DMS 273 (cell line): ENCODE data around the gene HOXB1.
"Not testable (repeated sequence)": the region's sequence is repeated elsewhere in the genome, so short reads cannot be mapped to it uniquely, and the experiment has no call there.

Experiments used
- DNase-seq: peaks from one replicate; lab custom pipeline; 2025; ENCODE audit not compliant: unreplicated experiment; lab: John Stamatoyannopoulos, UW

Gene HOXB1

DNA sequence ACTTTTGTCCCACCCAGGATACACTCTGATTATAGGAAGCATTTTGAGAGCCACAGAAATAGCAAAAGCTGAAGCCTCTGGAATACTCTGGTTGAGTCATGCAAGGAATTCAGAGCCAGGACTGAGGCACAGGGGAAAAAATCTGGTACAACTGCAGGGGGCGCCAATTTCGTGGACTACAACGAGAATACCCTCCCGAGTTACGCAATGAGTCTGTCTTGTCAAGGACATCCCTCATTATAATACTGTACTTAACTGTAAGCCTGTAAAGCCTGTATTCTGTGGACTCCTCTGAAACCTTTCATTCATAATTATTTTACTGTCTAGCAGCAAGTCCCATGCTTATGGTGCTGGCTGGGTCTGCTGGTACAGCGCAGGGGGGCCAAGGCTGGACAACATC is 7.8 kb downstream of the HOXB1 start:
- DNase-seq = no peak

DNA sequence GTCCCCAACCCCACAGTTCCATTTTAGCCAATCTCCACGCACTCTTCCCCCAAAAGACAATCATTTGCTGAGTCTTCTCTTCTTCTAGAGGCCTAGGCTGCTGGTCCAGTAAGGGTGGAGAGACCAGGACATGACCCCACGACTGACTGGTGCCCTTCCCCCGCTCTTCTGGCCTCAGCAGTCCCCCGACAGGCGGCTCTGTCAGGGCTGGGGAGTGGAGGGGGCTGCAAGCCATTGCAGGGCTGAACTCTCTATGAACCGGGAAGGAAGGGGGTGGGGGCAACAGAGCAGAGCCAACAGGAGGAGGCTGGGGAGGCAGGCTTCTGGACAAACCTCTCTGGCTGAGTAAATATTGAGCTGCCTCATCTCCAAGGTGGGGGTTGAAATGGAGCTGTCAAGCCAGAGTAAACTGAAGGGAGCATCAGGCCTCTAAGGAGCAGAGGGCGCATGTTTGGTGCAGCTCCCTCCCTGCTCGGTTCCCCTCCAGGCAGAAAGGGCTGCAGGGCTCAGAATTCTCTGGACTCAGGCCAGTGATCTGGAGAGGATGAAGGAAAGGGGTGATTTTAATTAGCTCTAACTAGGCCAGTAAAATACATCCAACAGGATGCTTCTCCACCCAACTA is 8.7 kb downstream of the HOXB1 start:
- DNase-seq = no peak

DNA sequence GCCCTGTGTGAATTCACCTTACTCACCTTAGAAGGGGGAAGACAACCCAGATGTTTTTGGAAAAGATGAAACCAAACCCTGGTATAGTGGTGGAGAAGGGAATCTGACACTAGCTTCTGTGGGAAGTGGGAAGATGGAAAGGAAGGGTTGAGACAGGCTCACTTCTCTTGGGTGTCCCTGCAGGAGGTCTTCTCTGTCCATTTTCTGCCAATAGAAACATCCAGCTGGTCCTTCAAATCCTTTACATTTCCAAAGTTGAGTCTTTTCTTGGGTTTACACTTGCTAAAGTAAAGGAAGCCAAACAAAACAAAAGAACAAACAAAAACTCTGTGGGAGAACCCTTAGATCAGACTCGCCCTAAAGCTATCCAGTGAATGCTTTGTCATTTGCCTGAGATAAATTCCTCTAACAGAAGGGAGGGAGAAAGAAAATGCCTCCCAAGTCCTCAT is 10.2 kb downstream of the HOXB1 start:
- DNase-seq = no peak

DNA sequence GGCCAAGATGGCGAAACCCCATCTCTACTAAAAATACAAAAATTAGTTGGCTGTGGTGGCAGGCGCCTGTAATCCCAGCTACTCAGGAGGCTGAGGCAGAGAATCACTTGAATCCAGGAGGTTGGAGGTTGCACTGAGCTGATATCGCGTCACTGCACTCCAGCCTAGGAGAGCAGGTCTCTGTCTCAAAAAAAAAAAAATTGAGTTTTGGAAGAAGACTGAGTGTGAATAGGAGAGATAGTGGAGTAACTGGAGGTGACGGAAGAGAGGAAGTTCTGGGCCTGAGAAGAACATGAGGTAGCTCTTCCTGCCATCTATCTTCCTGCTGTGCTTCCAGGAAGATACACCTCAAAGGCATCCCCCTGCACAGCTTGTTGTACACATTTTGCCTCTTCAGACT is 11.4 kb downstream of the HOXB1 start:
- DNase-seq = no peak

DNA sequence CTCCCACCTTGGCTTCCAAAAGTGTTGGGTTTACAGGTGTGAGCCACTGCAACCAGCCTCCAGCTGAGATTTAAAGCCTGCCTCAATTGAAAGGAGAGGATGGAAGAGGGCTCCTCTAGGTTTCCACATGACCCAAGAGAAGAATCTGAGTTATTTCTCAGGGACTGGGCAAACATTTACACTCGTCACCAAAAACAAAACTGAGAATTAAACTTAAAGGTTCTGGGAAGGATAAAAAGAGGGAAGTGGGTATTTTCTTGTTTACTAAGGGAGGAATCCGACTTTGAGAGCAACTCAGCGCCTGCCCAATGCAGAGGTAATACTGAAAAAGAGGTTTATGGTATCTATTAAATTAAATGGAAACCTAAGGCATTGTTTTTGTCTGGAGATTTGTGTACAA is 13.3 kb downstream of the HOXB1 start:
- no peak for DNase-seq

DNA sequence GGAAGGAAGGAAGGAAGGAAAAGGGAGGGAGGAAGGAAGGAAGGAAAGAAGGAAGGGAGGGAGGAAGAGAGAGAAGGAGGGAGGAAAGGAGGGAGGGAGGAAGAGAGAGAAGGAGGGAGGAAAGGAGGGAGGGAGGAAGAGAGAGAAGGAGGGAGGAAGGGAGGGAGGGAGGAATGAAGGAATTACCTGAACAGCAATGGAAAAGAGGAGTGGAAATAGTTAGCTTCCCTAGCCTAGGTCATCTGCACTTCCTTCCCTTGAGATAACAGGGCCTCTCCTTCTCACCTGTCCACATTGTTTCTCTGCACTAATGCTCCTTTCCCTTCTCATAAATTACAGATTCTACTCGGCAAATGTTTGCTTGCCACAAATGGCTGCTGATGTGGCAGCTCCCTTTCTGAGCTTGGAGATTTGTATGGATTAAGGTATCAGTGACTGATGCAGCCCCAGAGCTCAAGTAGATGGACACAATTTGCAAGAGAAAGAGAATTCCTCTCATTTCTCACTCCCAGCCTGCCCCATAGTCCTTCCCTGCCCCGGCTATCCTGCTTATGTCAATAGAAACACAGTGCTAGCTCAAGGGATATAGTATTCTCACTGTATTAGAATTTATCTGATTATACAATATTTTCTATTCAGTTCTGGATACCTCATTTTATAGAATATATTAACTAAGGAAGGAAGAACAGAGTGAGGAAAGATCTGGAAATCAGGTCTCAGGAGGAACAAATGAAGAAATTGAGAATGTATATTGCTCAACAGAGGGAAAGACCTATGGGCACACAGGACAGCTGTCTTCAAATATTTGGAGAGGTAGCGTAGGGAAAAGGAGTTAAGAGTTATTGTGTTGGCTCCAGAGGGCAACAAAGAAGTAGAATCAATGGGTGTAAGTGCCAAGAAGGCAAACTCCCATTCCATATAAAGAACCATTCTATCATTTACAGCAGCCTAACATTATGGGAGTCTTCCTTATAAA is 14.6 kb downstream of the HOXB1 start:
- DNase-seq = no peak

DNA sequence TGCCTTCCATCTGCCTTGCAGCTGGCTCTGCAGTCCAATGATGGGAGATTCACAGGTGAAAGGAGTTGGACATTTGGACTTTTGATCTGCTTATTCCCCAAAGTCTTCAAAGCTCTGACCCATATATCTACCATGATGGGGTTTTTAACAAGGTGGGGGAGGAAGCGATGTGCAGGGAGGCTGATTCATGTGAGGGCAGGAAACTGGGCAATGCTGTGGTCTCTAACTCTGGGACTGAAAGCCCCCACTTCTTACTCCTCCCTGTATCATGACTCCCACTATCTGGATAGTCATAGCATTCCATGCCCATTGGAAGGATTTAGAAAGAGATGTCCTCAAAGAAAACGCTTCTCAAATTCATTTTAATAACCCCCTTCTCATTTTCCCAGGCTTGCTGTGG is 16.3 kb downstream of the HOXB1 start:
- DNase-seq = no peak

DNA sequence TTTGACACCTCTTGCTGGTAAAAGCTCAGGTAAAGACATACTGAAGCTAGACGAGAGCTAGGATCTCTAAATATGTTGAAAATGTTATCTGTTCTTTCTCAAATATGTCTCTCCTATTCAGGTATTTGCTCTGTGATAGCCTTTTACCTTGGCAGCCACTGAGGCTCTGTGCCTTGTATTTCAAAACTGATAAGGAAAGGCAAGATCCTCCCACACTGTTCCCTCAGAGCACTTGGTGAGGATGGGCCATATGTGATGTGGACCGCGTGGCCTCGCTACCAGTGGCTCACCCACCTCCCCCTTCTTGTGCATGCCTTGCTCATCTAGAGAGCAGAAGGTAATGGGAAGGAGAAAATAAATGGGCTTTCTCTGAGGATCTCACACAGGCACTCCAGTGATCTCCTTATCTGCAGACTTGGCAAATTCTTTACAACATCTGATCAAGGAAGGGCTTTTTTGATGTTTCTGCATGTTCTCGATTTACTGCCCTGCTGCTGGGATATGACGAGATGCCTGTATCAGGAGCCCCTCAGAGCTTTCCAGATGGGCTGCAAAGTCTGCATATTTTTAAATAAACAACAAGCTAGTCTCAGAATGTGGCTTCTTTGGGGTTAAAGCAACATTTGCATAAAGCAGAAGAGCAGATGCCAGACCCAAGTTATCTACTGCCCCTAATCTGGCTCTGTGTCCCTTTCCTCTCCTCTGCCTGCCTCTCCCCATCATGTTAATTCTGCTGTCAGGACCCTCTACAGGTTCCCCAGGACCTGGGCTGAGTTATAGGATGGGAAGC is 16.9 kb downstream of the HOXB1 start:
- DNase-seq = no peak

DNA sequence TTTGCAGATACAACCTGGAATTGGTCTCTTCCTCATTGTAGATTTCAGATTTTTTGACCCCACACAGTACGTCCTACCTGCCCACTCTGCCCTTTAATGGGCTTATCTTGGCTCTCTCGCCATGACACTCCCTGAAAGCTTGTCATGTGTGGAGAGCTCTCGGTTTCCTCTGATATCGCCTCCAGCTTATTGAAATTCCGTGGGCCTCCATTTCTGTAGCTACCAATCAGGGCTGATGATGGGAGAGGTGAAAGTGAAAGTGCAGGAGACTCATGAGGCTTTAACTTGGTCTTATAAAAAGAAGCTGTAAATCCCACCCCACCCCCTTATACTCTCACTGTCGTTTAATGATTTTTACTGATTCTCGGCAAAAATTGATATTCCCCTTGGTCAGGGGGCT is 17.7 kb downstream of the HOXB1 start:
- DNase-seq = no peak

DNA sequence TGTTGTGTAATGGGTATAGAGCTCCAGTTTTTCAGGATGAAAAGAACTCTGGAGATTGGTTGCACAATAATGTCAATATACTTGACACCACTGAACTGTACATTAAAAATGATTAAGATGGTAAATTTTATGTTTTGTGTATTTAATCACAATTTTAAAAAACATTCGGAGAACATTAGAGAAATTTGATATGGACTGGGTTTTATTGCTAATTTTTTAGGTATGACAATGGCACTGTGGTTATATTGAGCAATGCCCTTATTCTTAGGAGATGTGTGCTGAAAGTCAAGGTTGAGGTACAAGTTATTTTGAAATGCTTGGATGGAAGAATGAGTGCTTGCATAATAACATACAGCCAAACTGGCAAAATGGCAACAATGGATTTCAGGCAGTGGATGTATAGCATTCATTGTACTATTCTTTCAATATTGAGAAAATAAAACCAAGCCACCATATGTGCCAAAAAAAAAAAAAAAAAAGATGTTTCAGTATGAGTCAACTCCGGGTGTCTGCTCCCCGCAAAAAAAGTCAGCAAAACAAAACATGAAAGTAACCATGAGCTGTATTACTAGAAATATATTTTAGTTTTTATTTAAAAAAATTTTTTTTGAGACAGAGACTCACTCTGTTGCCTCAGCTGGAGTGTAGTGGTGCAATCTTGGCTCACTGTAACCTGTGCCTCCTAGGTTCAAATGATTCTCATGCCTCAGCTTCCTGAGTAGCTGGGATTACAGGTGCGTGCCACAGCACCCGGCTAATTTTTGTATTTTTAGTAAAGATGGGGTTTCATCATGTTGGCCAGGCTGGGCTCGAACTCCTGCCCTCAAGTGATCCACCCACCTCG is 19.8 kb downstream of the HOXB1 start:
- no peak for DNase-seq

DNA sequence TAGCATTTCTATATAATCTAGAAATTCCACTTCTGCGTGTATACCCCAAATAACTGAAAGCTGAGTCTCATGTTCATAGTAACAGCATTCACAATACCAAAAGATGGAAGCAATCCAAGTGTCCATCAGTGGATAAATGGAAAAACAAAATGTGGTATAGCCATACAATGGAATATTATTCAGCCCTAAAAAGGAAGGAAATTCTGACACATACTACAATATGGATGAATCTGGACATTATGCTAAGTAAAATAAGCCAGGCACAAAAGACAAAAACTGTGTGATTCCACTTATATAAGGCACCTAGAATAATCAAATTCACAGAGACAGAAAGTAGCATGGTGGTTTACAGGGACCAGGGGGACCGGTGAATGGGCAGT is 20.4 kb downstream of the HOXB1 start:
- DNase-seq = no peak

DNA sequence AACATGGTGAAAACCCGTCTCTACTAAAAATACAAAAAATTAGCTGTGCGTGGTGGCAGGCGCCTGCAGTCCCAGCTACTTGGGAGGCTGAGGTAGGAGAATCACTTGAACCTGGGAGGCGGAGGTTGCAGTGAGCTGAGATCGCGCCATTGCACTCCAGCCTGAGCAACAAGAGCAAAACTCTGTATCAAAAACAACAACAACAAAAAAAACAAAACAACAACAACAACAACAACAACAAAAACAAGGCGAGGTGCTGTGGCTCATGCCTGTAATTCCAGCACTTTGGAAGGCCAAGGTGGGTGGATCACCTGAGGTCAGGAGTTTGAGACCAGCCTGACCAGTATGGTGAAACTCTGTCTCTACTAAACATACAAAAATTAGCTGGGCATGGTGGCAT is 21.1 kb downstream of the HOXB1 start:
- DNase-seq = not testable (repeated sequence)

DNA sequence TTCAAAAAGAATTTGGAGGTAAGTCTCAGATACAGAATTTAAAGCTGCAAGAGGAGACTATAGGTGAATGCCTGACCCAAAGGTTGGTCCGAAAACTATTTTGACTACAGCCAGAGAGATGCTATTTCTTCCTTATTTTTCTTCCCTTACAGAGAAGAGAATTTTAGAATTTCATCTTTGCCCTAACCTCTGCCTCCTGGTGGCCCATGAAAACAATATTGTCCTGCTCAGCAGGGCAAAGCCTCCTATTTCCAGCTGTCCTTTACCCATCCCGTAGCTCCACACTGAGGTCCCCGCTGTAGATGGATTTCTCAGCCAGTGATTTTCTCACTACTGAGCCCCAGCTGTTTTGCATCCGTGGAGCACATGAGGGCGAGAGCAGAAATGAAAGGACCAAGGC is 24.6 kb downstream of the HOXB1 start:
- DNase-seq = no peak

DNA sequence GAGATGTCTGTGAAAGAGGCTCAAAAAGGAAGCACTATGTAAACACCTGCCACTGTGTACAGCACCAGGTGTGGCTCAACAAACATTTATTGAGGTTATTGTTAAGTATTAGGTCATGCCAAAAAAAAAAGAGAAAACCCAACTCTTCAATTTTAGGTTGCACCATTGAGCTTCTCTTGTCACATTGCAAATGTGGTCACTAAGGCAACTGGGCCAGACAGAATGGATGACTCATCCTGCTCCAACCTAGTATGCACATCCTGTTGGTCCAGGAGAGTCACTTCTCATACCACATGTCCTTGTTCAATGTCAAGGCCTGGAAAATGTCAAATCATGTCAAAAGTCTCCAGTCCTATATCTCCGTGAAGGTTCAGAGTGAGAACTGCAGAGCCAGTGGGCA is 25.0 kb downstream of the HOXB1 start:
- DNase-seq = no peak

DNA sequence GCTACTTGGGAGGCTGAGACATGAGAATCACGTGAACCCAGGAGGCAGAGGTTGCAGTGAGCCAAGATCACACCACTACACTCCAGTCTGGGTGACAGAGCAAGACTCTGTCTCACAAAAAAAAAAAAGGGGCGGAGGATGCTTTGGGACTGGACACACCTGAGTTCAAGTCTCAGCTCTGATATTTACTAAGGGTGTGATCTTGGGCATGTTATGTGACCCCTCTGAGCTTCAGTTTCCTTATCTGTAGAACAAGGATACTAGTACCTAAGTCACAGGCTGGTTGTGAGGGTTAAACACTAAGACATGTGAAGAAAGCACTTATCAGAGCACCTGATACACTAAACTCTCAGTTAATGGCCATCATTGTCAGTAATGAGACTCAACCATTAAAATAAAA is 25.9 kb downstream of the HOXB1 start:
- no peak for DNase-seq

DNA sequence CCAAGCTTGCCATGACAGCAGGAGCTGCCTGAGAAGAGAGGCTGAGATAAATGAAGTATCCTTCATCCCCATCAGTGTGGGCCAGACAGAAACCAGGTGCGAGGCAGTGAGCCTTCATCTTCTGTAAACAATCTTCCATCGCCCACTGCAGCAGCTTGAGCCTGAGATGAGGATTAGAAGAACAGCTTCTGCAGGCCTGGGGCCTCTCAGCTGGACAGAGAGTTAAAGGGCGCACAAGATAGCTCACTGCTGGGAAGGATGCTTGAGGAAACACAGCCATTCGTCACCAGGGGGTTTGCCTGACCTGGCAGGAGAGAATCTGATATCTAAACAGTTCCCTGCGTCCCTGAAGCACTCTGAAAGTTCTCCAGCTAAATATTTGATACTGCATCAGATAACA is 27.1 kb downstream of the HOXB1 start:
- no peak for DNase-seq

DNA sequence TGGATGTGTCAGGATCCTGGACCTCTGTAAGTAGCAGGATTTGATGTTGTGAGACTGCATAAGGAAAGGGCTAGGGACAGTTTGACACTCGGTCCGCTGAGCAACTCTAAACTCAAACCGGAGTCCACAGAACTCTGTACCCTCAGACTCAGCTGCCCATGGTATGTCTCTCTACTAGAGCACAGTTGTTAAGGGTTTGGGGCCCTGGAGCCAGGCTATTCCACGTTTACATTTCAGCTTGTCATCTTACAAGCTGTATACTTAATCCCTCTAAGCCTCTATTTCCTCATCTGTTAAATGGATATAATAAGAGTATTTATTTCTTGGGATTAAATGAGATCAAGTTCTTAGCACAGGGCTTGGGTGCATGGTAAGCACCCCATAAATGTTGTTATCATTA is 27.9 kb downstream of the HOXB1 start:
- DNase-seq = no peak

DNA sequence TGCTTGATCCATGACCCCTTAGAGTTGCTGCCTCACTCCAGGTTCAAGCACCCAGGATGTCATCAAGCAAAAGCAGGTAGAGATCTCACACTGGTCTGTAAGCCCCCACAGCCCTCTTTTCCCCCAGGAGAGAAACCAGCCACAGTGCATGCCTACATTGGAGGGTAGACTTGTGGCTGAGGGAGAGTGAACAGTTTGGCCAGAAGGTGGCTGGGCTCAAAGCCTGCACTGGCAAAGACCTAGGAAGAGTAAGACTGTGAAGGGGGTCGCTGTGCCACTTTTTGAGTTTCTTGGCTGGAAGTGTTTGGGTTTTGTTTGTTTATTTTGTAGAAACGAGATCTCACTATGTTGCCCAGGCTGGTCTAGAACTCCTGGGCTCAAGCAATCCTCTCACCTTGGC is 28.5 kb downstream of the HOXB1 start:
- DNase-seq = no peak

DNA sequence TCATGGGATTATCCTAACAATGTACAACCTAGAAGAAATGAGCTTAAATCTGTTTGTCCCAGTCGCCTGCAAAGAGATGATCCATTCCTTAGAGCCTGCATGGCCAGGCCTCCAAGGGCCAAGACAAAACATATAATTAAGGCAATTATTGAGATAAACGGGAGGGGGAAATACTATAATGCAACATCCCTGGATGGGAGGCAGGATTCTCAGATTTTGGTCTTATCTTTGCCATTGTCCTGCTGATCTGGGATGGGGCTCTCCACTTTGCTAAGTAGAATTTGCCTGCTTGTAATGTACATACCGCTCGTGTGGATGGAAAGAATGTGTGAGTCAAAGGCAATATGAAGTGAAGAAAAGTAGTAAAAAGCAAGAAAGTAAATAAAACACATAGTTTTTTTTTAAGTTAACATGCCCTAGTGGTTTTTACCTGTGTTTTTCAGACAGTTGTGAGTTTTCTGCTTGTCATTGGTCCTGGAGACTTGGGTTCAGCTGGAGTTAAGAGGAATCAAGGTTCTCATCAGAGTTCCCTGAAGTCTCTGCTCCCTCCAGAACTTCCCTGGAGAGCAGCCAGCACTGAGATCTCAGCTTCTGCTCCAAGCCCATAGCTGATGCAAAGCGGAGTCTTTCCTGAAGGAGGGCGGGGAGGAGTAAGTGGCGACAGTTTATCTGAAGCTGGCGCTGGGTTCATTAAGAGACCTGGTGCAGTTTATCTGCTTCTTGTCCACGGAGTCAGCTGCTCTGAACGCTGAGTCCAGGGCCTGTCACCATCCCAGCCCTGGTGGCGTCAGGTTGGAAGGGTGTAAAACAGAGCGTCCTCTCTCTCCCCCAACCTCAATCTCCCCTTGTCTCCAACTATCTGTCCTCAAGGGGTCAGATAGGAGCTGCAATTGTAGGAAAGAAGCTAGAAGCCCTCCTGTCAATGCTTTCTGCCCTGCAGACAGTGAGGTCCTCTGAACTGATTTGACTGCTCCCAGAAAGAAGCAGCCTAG is 30.1 kb downstream of the HOXB1 start:
- no peak for DNase-seq
